Activated effector memory CD4-positive, alpha-beta T cell treated with anti-CD3 and anti-CD28 coated beads, Interleukin-2, amount 50 U/mL, for 16 hours (primary cell): ENCODE measurements around the gene OR2T6.
"Not testable (repeated sequence)": the region's sequence is repeated elsewhere in the genome, so short reads cannot be mapped to it uniquely, and the experiment has no call there.

ENCODE experiments used
- DNase-seq: peaks from one replicate; pipeline ENCODE4 v3.0.0-alpha.2; 2020

The OR2T6 gene, protein sequence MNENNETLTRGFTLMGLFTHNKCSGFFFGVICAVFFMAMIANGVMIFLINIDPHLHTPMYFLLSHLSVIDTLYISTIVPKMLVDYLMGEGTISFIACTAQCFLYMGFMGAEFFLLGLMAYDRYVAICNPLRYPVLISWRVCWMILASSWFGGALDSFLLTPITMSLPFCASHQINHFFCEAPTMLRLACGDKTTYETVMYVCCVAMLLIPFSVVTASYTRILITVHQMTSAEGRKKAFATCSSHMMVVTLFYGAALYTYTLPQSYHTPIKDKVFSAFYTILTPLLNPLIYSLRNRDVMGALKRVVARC

DNA sequence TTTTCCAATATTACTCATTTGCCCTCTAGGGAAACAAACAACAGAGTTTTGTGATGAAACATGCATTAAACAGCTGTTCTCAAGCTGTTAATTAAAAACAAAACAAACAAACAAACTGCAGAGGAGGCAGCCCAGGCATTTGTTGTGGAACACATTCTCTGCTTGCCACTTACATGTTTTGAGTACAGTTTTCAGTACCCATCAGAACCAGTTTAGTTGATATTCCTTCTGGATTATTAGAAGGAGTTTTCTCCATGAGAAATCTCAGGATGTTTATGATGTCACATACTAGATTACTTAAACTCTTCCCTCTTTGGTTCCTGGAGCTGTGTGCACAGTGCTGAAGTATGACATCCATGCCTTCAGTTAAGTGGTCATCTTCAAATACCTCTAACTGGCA, at the start of gene OR2T6:
OR2T6 (plus strand) TSS at position 301 of the 400 bp plus-strand sequence. CDS start 11,863 bp downstream, outside the sequence.
- DNase-seq = no peak

DNA sequence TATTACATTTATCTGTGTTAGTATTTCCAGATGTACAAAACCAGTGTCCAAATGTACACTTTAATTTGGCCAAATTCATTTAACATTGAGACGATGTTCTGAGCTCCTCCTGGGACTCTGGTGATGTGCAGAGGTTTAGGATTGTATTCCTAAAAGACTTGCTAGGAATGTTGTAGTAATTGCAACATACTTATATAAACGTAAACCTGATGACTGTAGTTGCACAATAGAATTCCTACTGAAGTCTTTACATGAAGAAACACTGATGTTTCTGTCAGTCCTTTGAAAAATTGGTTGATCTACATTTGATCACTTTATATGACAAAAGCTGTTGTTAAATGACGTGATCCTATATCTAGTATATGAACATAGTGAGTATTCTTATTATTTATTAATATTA, 32.1 kb upstream of the OR2T6 start:
- DNase-seq = no peak

DNA sequence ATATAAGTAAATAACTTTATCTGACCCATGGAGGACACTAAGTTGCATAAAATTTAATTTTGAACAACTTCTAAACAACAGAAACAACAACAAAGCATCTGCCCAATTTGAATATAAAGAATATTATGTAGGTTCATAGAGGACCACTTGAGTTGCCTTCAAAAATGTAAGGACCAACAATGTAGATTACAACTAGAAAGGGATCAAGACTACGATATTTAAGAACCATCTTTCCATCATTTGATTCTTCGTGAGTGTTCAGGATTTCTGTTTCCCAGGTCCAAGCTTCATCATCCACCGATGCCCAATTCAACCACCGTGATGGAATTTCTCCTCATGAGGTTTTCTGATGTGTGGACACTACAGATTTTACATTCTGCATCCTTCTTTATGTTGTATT, 27.1 kb upstream of the OR2T6 start, which contains the start of gene OR14C36:
OR14C36 (plus strand) TSS at position 301 of the 400 bp plus-strand sequence; CDS start at position 301, 0 bp downstream.
- DNase-seq = no peak

DNA sequence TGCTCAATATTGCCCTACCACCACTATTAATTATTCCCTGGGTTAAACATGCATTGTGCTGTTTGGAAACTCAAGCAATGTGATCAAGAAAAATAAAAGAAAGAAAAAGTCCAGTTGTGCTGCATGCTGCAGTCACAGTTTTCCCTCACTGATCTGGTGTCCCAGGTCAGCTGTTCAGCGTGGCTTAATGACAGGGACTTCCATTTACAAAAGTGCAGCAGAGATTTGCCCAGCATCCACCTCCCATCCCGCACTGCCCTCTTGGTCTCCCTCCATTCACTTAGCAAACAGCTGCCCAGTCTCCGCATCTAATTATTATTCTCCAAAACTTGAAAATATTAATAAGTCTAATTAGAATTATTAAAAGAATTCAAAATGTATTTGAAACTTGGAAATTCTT, 16.1 kb upstream of the OR2T6 start:
- DNase-seq = no peak

DNA sequence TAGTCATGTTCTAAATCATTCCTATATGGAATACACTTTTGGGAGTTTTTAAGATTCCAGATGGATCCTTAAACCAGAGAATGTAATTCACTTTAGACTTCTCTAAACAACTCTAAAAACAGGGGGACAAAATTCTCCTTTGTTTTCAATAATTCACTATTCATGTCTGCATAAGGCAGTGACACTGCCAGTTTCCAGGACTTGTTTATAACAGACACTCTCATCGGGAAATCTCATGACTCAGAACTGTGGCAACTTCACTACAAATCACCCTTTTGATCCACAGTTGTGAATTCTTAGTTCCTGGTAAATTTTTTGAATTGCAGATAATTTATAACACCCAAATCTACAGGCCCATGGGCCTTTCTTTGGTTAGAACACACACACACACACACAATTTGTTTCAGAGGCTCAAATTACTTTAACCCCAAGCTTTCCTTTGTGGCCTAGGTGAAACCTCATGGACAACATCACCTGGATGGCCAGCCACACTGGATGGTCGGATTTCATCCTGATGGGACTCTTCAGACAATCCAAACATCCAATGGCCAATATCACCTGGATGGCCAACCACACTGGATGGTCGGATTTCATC, 14.3 kb upstream of the OR2T6 start, which contains the start of gene OR2T4:
OR2T4 (plus strand) TSS at position 545 of the 595 bp plus-strand sequence; CDS start at position 545, 0 bp downstream.
- DNase-seq = no peak

DNA sequence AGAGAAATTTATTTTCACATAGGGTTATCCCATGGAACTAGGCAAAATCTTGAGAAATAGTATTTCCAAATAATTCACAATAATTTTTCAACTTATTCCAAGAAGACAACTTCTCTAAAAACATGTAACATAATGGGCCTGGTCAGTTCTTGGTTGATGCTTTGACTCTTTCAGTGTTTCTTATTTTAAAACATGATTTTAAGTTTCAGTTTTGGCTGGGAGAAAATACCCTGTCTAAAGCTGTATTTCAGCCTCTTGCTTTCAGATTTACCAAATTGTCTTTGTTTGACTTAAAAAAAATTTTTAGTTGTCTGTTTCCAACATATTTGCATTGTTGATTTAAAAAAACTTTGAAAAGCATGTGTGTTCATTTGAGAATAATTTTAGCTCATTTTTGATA, 8.9 kb upstream of the OR2T6 start:
- DNase-seq = no peak

DNA sequence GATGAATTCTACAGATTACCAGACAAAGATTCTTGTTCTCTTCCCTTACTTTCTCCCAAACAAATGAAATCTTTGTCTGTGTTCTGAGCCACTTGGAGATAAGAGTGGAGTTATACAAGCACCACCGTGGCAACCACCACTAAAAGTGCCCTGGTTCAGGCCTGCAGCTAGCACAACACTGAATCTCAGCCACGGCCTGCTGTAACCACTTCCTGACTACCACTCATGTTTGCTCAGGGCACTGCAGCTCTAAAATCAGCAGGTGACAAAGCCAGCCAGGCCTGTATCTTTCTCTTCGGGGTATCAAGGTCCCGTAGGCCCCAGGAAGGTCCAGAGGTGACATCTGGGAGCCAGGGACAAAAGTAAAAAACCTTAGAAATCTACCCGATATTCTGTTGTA, 3.2 kb upstream of the OR2T6 start:
- no peak for DNase-seq

DNA sequence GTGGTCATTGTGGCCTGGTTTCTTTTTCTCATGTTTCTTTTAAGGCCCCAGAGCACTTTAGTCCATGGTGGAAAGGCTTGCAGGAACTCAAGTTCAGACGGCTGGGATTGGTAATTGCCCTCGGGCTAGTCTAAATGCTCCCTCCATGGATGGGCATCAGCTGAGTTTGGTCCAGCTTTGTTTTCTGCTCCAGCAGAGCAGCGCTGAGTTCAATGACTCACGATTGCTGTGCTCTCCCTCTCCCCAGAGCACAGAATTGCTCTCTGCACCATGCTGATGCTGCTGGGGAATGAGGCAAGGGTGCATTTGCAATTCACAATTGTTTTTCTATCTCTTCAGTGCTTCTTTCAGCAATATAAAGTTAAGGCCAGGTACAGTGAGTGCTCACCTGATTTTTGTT, 1.8 kb upstream of the OR2T6 start:
- DNase-seq = no peak

DNA sequence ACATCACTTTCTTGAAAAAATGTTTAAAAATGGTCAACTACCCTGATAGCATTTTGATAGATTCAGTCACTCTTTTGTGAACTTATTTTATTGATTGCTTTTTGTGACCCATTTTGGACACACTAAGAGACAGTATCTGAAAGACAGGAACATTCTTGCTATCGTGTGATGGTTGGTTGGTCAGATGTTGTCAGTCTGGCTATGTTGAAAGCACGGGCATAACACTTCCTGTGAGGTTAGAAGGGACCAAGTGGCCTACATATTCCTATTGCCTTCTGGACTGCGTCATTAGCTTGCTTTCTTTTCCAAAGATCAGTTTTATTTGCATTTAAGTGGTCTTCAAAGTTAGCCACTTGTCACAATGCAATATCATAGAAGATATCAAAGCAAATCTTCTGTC, 1.4 kb downstream of the OR2T6 start:
- no peak for DNase-seq

DNA sequence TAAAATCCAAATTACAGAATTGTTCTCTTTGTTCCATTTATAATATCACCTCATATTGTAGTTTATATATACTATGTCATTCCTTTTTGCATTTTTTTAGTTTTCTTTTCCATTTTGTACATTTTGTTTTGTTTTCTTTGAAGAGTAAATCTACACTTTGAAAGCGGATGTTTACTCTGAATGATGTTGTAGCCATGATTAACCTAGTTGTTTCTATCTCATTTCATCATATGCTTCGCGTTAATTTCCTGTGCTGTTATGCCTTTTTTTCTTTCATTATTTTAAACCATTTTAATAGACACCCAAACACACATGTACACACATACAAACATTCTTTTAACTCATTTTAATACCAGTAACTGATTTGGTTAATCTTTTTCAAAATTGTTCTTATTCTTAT, 5.3 kb downstream of the OR2T6 start:
- no peak for DNase-seq

DNA sequence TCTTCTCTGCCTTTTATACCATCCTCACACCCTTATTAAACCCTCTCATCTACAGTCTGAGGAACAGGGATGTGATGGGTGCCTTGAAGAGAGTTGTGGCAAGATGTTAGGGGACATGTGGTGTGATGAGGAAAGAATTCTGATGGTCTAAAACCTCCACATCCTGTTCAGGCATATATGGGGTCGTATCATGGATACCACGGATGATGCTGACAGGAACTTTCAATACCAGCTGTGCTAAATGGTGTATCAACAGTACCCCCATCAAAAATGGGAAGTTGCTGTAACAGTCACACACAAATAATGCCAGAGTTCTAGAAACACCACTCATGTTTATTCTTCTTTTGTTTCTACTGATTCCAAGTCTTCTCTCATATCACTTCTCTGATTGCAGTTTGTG, 12.9 kb downstream of the OR2T6 start:
- DNase-seq = no peak

DNA sequence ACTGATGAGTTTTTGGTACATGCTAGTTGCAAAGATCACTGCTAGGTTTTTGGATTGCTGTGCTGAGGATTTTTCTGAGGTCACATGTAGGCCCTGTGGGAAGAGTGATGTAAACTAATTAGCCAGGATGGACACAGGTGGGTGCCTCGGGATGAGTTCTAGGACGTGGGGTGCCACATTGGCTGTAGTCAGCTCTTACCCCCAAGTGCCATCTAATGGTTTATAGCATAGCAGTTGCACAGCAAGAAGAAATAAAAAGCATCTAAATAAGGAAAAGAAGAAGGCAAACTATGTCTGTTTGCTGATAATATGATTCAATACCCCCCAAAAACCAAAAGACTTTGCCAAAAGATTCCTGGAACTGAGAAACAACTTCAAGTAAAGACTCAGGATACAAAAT, 17.5 kb downstream of the OR2T6 start:
- no peak for DNase-seq

DNA sequence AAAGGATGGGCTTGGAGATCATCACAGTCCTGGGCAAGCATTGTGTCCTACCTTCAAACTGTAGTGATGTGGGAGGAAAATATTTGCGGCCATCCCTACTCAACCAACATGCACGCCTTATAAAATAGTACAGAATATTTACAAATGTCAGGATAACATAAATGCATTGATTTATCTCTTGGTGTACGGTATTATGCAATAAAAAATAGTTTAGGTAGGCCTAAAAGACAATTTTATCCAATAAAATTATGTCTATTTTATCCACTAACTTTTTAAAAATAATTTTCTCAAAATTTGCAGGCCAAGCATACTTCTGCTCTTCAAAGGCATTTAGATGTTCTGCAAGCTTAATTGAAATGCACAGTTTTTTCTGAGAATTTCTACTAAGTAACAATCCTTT, 27.2 kb downstream of the OR2T6 start, which contains the start of gene OR2T1:
OR2T1 (plus strand) TSS at position 301 of the 400 bp plus-strand sequence. CDS start 3,100 bp downstream, outside the sequence.
- DNase-seq = no peak

DNA sequence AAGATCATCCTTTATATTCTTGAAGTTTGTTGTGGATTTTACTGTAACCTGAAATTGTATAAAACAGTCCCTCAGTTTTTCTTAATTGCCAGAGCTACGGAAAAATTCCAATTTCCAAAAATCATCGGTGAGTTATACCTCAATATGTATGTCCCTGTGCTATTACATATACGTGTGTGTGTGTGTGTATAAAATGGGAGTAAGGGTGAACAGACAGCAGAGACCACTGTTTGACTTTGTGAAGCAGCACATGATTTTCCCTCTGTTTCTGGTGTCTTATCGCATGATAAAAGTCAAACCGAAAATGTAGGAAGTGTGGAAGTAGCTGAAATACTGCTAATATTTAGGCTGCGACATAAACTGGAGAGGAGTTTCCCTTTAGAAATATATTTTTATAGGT, 28.5 kb downstream of the OR2T6 start:
- no peak for DNase-seq

DNA sequence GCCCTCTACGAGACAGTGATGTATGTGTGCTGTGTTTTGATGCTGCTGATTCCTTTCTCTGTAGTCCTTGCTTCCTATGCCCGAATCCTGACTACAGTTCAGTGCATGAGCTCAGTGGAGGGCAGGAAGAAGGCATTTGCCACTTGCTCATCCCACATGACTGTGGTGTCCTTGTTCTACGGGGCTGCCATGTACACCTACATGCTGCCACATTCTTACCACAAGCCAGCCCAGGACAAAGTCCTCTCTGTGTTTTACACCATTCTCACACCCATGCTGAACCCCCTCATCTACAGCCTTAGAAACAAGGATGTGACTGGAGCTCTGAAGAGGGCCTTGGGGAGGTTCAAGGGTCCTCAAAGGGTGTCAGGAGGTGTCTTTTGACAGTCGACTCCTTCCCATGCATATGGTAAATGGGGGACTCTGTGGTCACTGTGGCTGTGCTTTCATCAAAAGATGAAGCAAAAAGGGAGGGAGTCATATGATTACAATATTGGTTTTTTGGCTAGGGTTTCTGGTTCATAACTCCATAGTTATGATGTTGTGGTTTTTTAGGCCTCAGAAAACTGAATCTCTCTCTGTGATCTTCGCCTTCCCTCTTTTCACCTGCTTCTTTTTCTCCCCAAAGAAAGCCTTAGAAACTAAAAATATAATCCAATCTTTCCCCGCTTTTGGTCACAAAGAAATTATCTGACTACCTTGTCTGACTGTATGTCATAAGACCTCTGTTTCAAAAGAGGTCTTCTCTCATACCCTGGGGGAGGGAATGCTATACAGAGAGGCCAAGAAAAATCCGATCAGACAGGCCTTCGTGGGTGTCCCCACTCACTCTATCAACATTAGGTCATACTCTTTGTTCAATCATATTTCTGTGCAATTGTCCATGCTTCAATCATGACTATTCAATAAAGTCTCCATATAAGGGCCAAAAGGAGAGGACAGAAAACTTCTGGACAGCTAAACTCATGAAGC, 31.5 kb downstream of the OR2T6 start:
- DNase-seq = no peak

DNA sequence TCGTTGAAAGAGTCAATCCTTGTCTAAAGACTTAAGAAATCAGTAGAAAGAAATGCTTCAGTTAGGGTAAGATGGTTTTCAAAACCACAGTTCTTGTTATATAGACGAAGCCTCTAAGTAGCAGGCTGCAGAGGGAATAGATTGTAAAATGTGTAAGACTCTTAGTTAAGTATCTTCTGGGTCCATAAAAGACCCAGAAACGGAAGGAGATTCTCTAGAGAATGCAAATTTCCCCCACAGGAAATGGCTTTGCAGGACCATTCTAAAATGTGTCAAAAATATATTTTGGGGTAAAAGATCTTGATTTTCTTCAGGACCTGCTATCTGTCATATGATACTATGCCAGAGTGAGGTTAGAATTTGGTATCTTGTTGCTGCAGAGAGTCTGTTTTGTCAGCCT, 40.7 kb downstream of the OR2T6 start:
- DNase-seq = no peak

DNA sequence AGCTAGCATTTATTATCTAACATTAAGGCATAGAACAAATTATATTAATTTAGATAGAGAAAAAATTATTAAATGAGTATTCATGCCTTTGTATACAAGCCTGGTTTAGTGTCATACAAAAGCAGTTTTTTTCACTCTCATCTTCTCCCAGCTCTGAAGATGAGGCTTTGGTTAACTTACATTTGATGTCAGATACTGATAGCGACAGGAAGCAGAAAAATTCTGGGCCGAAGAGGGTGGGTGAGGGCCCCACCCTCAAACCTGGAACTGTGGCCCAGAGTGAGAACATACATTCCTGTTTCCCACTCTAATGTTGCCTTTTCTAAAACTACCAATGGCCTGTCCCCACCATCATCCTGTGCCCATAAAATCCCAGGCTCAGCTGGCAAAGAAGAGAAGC, 42.3 kb downstream of the OR2T6 start:
- no peak for DNase-seq

DNA sequence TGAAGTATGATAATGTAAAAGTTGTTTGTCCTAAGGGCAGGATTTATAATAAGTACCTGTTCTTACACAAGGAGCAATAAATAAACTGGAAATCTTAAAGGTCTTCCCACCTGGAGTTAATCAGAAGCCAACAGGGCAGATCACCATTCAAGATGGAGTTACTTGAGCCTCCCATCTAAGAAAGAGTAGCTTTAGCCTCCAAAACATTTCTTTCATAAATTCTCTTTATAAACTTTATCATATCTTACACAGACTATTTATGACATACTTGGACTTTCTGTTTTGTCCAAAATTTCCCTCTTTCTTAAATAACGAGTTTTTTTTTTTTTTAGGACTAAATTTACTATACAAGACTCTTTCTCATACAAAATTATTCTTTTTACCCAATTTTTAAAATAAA, 45.8 kb downstream of the OR2T6 start:
- no peak for DNase-seq

DNA sequence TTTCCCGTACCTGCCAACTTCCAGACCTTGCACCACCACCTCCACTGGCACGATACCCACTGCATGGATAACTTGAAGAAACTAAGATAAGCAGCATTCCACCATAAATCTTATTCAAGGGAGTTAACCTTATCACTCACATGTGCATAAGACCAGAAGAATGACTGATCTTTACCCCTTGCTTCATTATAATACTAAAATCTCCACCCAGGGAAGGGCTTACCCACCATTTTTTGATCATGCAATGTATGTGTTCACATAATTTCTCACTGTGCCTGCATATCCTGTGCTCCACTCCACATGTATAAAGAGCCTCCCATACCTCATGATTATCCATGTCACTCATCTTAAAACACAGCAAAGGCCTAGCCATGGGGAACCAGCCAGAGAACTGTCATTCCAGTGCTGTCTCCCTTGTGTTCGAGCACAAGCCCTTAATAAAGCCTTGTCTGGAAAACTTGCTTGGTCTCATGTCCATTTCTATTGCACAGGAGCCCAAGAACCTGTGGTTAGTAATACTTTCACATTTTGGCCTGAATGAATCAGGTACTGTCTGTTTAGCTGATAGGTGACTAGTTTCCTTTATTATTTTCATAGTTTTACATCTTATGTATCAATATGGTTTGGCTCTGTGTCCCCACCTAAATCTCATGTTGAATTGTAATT, 52.1 kb downstream of the OR2T6 start:
- DNase-seq = not testable (repeated sequence)

DNA sequence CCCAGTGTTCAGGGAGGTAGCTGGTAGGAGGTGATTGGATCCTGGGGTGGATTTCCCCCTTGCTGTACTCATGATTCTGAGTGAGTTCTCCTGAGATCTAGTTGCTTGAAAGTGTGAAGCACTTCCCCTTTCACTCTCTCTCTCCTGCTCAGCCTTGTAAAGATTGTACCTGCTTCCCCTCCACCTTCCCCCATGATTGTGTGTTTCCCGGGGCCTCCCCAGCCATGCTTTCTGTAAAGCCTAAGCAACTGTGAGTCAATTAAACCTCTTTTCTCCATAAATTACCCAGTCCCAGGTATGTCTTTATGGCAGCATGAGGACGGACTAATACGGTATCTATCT, 52.6 kb downstream of the OR2T6 start:
- not testable (repeated sequence) for DNase-seq

DNA sequence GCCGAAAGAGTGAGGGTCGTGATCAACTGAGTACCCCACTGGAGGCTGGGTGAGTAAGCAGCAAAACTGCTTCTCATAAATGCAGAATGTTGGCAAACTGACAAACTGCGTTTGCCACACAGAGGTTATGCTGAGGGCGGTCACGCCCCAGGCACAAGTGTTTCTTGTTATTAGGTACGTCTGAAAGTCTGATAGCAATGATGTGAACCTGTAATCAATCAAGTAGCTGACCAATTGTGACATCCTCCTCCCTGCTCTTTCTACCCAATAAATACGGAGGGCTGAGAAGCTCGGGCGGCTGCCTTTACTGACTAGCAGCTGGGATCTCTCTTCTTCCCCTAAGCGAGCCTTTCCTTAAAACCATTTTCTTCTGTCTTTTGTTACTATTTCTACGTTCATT, 56.1 kb downstream of the OR2T6 start:
- not testable (repeated sequence) for DNase-seq

DNA sequence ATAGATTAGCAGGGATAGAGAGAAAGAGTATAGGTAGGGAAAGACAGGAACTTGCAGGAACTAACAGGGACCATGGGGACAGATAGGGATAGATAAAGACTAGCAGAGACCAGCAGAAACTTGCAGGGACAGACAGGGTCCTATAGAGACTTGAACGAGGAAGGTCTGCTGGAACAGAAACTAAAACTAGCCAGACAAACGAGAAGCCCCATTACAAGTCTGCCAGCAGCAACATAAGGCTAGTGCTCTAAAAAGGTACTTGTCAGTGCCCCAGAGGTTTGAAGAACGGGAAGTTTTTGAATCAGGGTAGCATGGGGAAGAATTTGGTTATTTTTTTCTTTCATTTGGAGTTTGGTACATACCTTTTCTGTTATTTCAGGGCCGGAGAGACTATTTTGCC, 56.7 kb downstream of the OR2T6 start:
- not testable (repeated sequence) for DNase-seq
